Sigmoid colon (tissue), 3 donors: Measurements from ENCODE around the gene MLLT6.

Experiments used
- POLR2A ChIP-seq, 2 donors: fragments of 450-650 bp; IDR thresholded peaks; one replicate each; pipeline ENCODE4 v1.6.1; 2016; ENCODE audit warnings: antibody characterized with exemption in 2 of 2, mild to moderate bottlenecking in 2 of 2, moderate library complexity in 2 of 2
- TF ChIP-seq, protein P1 (sequence below), 4 experiments: fragments of 450-650 bp in 3 of 4; fragments of 200-600 bp in 1 of 4; IDR thresholded peaks; one replicate each; pipeline ENCODE4 v1.5.1; 2016 to 2019; ENCODE audit warnings: antibody characterized with exemption in 4 of 4, mild to moderate bottlenecking in 3 of 4, moderate library complexity in 2 of 4

GRCh38 chr17:38715216-38715943, 10.3 kb downstream of the MLLT6 start:
- TF ChIP-seq, protein P1, sequence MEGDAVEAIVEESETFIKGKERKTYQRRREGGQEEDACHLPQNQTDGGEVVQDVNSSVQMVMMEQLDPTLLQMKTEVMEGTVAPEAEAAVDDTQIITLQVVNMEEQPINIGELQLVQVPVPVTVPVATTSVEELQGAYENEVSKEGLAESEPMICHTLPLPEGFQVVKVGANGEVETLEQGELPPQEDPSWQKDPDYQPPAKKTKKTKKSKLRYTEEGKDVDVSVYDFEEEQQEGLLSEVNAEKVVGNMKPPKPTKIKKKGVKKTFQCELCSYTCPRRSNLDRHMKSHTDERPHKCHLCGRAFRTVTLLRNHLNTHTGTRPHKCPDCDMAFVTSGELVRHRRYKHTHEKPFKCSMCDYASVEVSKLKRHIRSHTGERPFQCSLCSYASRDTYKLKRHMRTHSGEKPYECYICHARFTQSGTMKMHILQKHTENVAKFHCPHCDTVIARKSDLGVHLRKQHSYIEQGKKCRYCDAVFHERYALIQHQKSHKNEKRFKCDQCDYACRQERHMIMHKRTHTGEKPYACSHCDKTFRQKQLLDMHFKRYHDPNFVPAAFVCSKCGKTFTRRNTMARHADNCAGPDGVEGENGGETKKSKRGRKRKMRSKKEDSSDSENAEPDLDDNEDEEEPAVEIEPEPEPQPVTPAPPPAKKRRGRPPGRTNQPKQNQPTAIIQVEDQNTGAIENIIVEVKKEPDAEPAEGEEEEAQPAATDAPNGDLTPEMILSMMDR (IDR thresholded peaks at IDR 0.05) = no peak
- TF ChIP-seq POLR2A (IDR thresholded peaks at IDR 0.05) = no peak
